Skeletal muscle satellite cell (primary cell): ENCODE data around the gene TMEM11. TPM values are rescaled to one million over a fixed set of nuclear protein-coding genes. Genes with fewer than 3 reads are reported as not detected.

Experiments
- H3K27me3 ChIP-seq: 2 replicates; pipeline ENCODE4 v1.7.0; 2013; ENCODE audit warnings: low read length; ENCODE audit not compliant: control insufficient read depth, insufficient read depth
- H3K36me3 ChIP-seq: 2 replicates; pipeline ENCODE4 v1.7.0; 2013; ENCODE audit warnings: mild to moderate bottlenecking, control low read depth, low read length; ENCODE audit not compliant: insufficient read depth
- H3K4me1 ChIP-seq: 2 replicates; pipeline ENCODE4 v1.7.0; 2013; ENCODE audit warnings: low read length; ENCODE audit not compliant: control insufficient read depth, insufficient read depth
- H3K4me2 ChIP-seq: 2 replicates; pipeline ENCODE4 v1.7.0; 2013; ENCODE audit warnings: mild to moderate bottlenecking, low read length
- H3K4me3 ChIP-seq: 2 replicates; pipeline ENCODE4 v1.7.0; 2013; ENCODE audit warnings: low read length
- H3K9ac ChIP-seq: 2 replicates; pipeline ENCODE4 v1.7.0; 2013; ENCODE audit warnings: mild to moderate bottlenecking, low read depth, low read length, moderate library complexity
- H3K9me3 ChIP-seq: replicated peaks from 2 replicates; pipeline ENCODE4 v1.7.0; 2013; ENCODE audit warnings: mild to moderate bottlenecking, control low read depth, low read length
- total RNA-seq: library from RNA; depleted of rRNA; stranded (reverse); fragments of >200 nt; gene quantifications from 2 replicates; pipeline ENCODE4 v1.2.3, GENCODE V29; 2012; rRNA removed

TMEM11 gene
- 17.7 and 19.7 TPM in 2 replicates for total RNA-seq

- Histone ChIP-seq H3K4me2 (peak within 1 kb of the TSS; percentile 96), H3K27me3 (no peaks in the 10 kb centered on the region), H3K4me1 (peaks cover 45% of the 10 kb centered on the region), H3K4me3 (peak within 1 kb of the TSS; percentile 95), H3K9ac (peak within 1 kb of the TSS; percentile 99), H3K36me3 (peaks cover 15% of the 10 kb centered on the region), H3K9me3 (no peaks in the 10 kb centered on the region)
These were observed at the start of gene TMEM11 for GRCh38 chr17:21214015-21214776. TMEM11 (minus strand) TSS chr17:21214161; CDS start chr17:21214152, 9 bp downstream.

- Histone ChIP-seq H3K36me3 (no peaks in the 10 kb centered on the region), H3K4me2 (no peak overlapping the region), H3K4me1 (no peaks in the 10 kb centered on the region), H3K27me3 (peaks cover 12% of the 10 kb centered on the region), H3K9me3 (no peaks in the 10 kb centered on the region), H3K4me3 (no peak overlapping the region), H3K9ac (no peak overlapping the region)
These were observed 49.4 kb upstream of the TMEM11 start for GRCh38 chr17:21263376-21263775.

GRCh38 chr17:21262259-21262993, 48.5 kb upstream of the TMEM11 start:
- no peak overlapping the region for H3K4me3 ChIP-seq
- H3K36me3 ChIP-seq: no peaks in the 10 kb centered on the region

GRCh38 chr17:21258593-21258992, 44.6 kb upstream of the TMEM11 start:
- H3K4me3 ChIP-seq: no peak overlapping the region

More at GRCh38 chr17:21262259-21262993, 48.5 kb upstream of the TMEM11 start:
- Histone ChIP-seq H3K9me3 (no peaks in the 10 kb centered on the region), H3K4me2 (no peak overlapping the region), H3K4me1 (no peaks in the 10 kb centered on the region), H3K27me3 (peaks cover 12% of the 10 kb centered on the region), H3K9ac (no peak overlapping the region)

GRCh38 chr17:21253646-21254441, 39.9 kb upstream of the TMEM11 start:
- H3K9me3 ChIP-seq: no peaks in the 10 kb centered on the region
- H3K27me3 ChIP-seq: no peaks in the 10 kb centered on the region
- peaks cover 16% of the 10 kb centered on the region for H3K4me1 ChIP-seq
- H3K36me3 ChIP-seq: no peaks in the 10 kb centered on the region
- H3K4me2 ChIP-seq: peak overlapping the region; percentile 92
- peak overlapping the region; percentile 79 for H3K4me3 ChIP-seq
- H3K9ac ChIP-seq: peak overlapping the region; percentile 42

More at GRCh38 chr17:21258593-21258992, 44.6 kb upstream of the TMEM11 start:
- Histone ChIP-seq H3K9me3 (no peaks in the 10 kb centered on the region), H3K4me2 (no peak overlapping the region), H3K9ac (no peak overlapping the region), H3K4me1 (peaks cover 3% of the 10 kb centered on the region), H3K27me3 (peaks cover 7% of the 10 kb centered on the region), H3K36me3 (no peaks in the 10 kb centered on the region)

GRCh38 chr17:21252796-21253645, 39.1 kb upstream of the TMEM11 start, which contains the start of gene NATD1:
NATD1 (minus strand) TSS chr17:21253410; CDS start chr17:21253264, 146 bp downstream.
- H3K36me3 ChIP-seq: no peaks in the 10 kb centered on the region
- H3K4me2 ChIP-seq: peak within 1 kb of the TSS; percentile 92
- peaks cover 16% of the 10 kb centered on the region for H3K4me1 ChIP-seq
- H3K9ac ChIP-seq: peak within 1 kb of the TSS; percentile 42
- no peaks in the 10 kb centered on the region for H3K27me3 ChIP-seq
- no peaks in the 10 kb centered on the region for H3K9me3 ChIP-seq
- peak within 1 kb of the TSS; percentile 79 for H3K4me3 ChIP-seq

- H3K4me1 ChIP-seq: peaks cover 16% of the 10 kb centered on the region
- peak overlapping the region; percentile 42 for H3K9ac ChIP-seq
- H3K9me3 ChIP-seq: no peaks in the 10 kb centered on the region
- no peaks in the 10 kb centered on the region for H3K36me3 ChIP-seq
- H3K4me2 ChIP-seq: peak overlapping the region; percentile 92
- H3K27me3 ChIP-seq: no peaks in the 10 kb centered on the region
- peak overlapping the region; percentile 79 for H3K4me3 ChIP-seq
These were observed 38.4 kb upstream of the TMEM11 start for GRCh38 chr17:21252289-21252795.

- no peaks in the 10 kb centered on the region for H3K36me3 ChIP-seq
- no peaks in the 10 kb centered on the region for H3K27me3 ChIP-seq
- no peak overlapping the region for H3K9ac ChIP-seq
- H3K4me3 ChIP-seq: no peak overlapping the region
- H3K9me3 ChIP-seq: no peaks in the 10 kb centered on the region
- no peak overlapping the region for H3K4me2 ChIP-seq
- peaks cover 16% of the 10 kb centered on the region for H3K4me1 ChIP-seq
These were observed 37.5 kb upstream of the TMEM11 start for GRCh38 chr17:21251337-21252010.

GRCh38 chr17:21250854-21251253, 36.9 kb upstream of the TMEM11 start:
- no peaks in the 10 kb centered on the region for H3K36me3 ChIP-seq
- H3K9ac ChIP-seq: no peak overlapping the region
- no peak overlapping the region for H3K4me2 ChIP-seq
- H3K27me3 ChIP-seq: no peaks in the 10 kb centered on the region
- H3K4me3 ChIP-seq: no peak overlapping the region
- H3K4me1 ChIP-seq: peaks cover 16% of the 10 kb centered on the region
- H3K9me3 ChIP-seq: no peaks in the 10 kb centered on the region
